Stimulated activated effector memory CD8-positive, alpha-beta T cell treated with anti-CD3 and anti-CD28 coated beads, Interleukin-12 subunit alpha, Interleukin-12 subunit beta, amount 100 ng/mL, for 72 hours (primary cell): ENCODE data around the gene FAM216B.

Source experiments
- ATAC-seq: fragments of 150-1000 bp; cut with Tn5 transposase; 2 replicates; pipeline ENCODE4 v1.10.0; 2021
- DNase-seq, 2 donors: peaks; one replicate each; pipeline ENCODE4 v3.0.0; 2021 to 2022; ENCODE audit warnings: low spot score in 2 of 2
- H3K27ac Mint-ChIP-seq: one replicate; pipeline ENCODE4 v1.8.0; 2022; ENCODE audit warnings: mild to moderate bottlenecking, mixed read lengths
- H3K36me3 Mint-ChIP-seq: one replicate; pipeline ENCODE4 v1.8.0; 2022; ENCODE audit warnings: mild to moderate bottlenecking, mixed read lengths
- H3K4me1 Mint-ChIP-seq: one replicate; pipeline ENCODE4 v1.8.0; 2022; ENCODE audit warnings: mixed read lengths
- H3K4me3 Mint-ChIP-seq: one replicate; pipeline ENCODE4 v1.8.0; 2022; ENCODE audit warnings: mild to moderate bottlenecking, mixed read lengths
- H3K9me3 Mint-ChIP-seq: one replicate; pipeline ENCODE4 v1.8.0; 2022; ENCODE audit warnings: mixed read lengths

Gene FAM216B

GRCh38 chr13:42781352-42781751 is at the start of gene FAM216B:
FAM216B (plus strand) TSS chr13:42781584; CDS start chr13:42784068, 2,484 bp downstream.
- no peaks in the 10 kb centered on the region for H3K36me3 Mint-ChIP-seq
- ATAC-seq (no peak), DNase-seq (no peak)
- H3K4me1 Mint-ChIP-seq, result no peaks in the 10 kb centered on the region
- H3K27ac Mint-ChIP-seq, result no peak within 1 kb of the TSS
- no peaks in the 10 kb centered on the region for H3K9me3 Mint-ChIP-seq
- H3K4me3 Mint-ChIP-seq, result no peak within 1 kb of the TSS

- Mint-ChIP-seq H3K4me1 (no peaks in the 10 kb centered on the region), H3K27ac (no peak overlapping the region), H3K4me3 (no peak overlapping the region), H3K9me3 (no peaks in the 10 kb centered on the region), H3K36me3 (no peaks in the 10 kb centered on the region)
- DNase-seq (no peak), ATAC-seq (no peak)
These were observed 49.3 kb upstream of the FAM216B start for GRCh38 chr13:42732073-42732472.

GRCh38 chr13:42733046-42733445 is 48.3 kb upstream of the FAM216B start:
- DNase-seq (no peak), ATAC-seq (no peak)
- no peaks in the 10 kb centered on the region for H3K36me3 Mint-ChIP-seq
- no peaks in the 10 kb centered on the region for H3K9me3 Mint-ChIP-seq
- H3K27ac Mint-ChIP-seq, result no peak overlapping the region
- H3K4me1 Mint-ChIP-seq, result no peaks in the 10 kb centered on the region
- H3K4me3 Mint-ChIP-seq, result no peak overlapping the region

GRCh38 chr13:42735010-42735409 is 46.4 kb upstream of the FAM216B start:
- Mint-ChIP-seq H3K27ac (no peak overlapping the region), H3K9me3 (no peaks in the 10 kb centered on the region), H3K36me3 (no peaks in the 10 kb centered on the region), H3K4me1 (no peaks in the 10 kb centered on the region), H3K4me3 (no peak overlapping the region)
- ATAC-seq (no peak), DNase-seq (no peak)

GRCh38 chr13:42740753-42741152 is 40.6 kb upstream of the FAM216B start:
- Mint-ChIP-seq H3K27ac (no peak overlapping the region), H3K4me3 (no peak overlapping the region), H3K36me3 (no peaks in the 10 kb centered on the region), H3K9me3 (no peaks in the 10 kb centered on the region), H3K4me1 (no peaks in the 10 kb centered on the region)
- no peak for DNase-seq
- ATAC-seq, result no peak

GRCh38 chr13:42741914-42742313 is 39.5 kb upstream of the FAM216B start:
- H3K9me3 Mint-ChIP-seq, result no peaks in the 10 kb centered on the region
- H3K36me3 Mint-ChIP-seq, result no peaks in the 10 kb centered on the region
- no peak overlapping the region for H3K27ac Mint-ChIP-seq
- ATAC-seq, result no peak
- no peaks in the 10 kb centered on the region for H3K4me1 Mint-ChIP-seq
- no peak overlapping the region for H3K4me3 Mint-ChIP-seq
- no peak for DNase-seq

- DNase-seq, result no peak
- Mint-ChIP-seq H3K27ac (no peak overlapping the region), H3K9me3 (no peaks in the 10 kb centered on the region), H3K36me3 (no peaks in the 10 kb centered on the region), H3K4me1 (no peaks in the 10 kb centered on the region), H3K4me3 (no peak overlapping the region)
- no peak for ATAC-seq
These were observed 35.7 kb upstream of the FAM216B start for GRCh38 chr13:42745655-42746054.

GRCh38 chr13:42746866-42747265 is 34.5 kb upstream of the FAM216B start:
- Mint-ChIP-seq H3K27ac (no peak overlapping the region), H3K4me1 (no peaks in the 10 kb centered on the region), H3K4me3 (no peak overlapping the region), H3K36me3 (no peaks in the 10 kb centered on the region), H3K9me3 (no peaks in the 10 kb centered on the region)
- DNase-seq, result no peak
- no peak for ATAC-seq

- no peaks in the 10 kb centered on the region for H3K4me1 Mint-ChIP-seq
- H3K36me3 Mint-ChIP-seq, result no peaks in the 10 kb centered on the region
- DNase-seq (no peak), ATAC-seq (no peak)
- H3K4me3 Mint-ChIP-seq, result no peak overlapping the region
- no peak overlapping the region for H3K27ac Mint-ChIP-seq
- H3K9me3 Mint-ChIP-seq, result no peaks in the 10 kb centered on the region
These were observed 33.9 kb upstream of the FAM216B start for GRCh38 chr13:42747399-42747873.

- H3K9me3 Mint-ChIP-seq, result no peaks in the 10 kb centered on the region
- no peaks in the 10 kb centered on the region for H3K36me3 Mint-ChIP-seq
- H3K4me1 Mint-ChIP-seq, result no peaks in the 10 kb centered on the region
- no peak for DNase-seq
- no peak for ATAC-seq
- H3K27ac Mint-ChIP-seq, result no peak overlapping the region
- no peak overlapping the region for H3K4me3 Mint-ChIP-seq
These were observed 30.6 kb upstream of the FAM216B start for GRCh38 chr13:42750794-42751193.

- no peaks in the 10 kb centered on the region for H3K36me3 Mint-ChIP-seq
- DNase-seq, result no peak
- ATAC-seq, result no peak
- no peaks in the 10 kb centered on the region for H3K4me1 Mint-ChIP-seq
- H3K4me3 Mint-ChIP-seq, result no peak overlapping the region
- no peak overlapping the region for H3K27ac Mint-ChIP-seq
- H3K9me3 Mint-ChIP-seq, result no peaks in the 10 kb centered on the region
These were observed 29.7 kb upstream of the FAM216B start for GRCh38 chr13:42751693-42752092.

- H3K27ac Mint-ChIP-seq, result no peak overlapping the region
- ATAC-seq (no peak), DNase-seq (no peak)
- H3K36me3 Mint-ChIP-seq, result no peaks in the 10 kb centered on the region
- H3K4me1 Mint-ChIP-seq, result no peaks in the 10 kb centered on the region
- no peak overlapping the region for H3K4me3 Mint-ChIP-seq
- H3K9me3 Mint-ChIP-seq, result no peaks in the 10 kb centered on the region
These were observed 28.7 kb upstream of the FAM216B start for GRCh38 chr13:42752731-42753130.

GRCh38 chr13:42753697-42754096 is 27.7 kb upstream of the FAM216B start:
- ATAC-seq (no peak), DNase-seq (no peak)
- Mint-ChIP-seq H3K9me3 (no peaks in the 10 kb centered on the region), H3K27ac (no peak overlapping the region), H3K4me1 (no peaks in the 10 kb centered on the region), H3K4me3 (no peak overlapping the region), H3K36me3 (no peaks in the 10 kb centered on the region)

GRCh38 chr13:42754801-42755510 is 26.4 kb upstream of the FAM216B start:
- H3K4me1 Mint-ChIP-seq, result no peaks in the 10 kb centered on the region

GRCh38 chr13:42757678-42758420 is 23.5 kb upstream of the FAM216B start:
- no peaks in the 10 kb centered on the region for H3K4me1 Mint-ChIP-seq

More at GRCh38 chr13:42754801-42755510, 26.4 kb upstream of the FAM216B start:
- H3K27ac Mint-ChIP-seq, result no peak overlapping the region
- H3K4me3 Mint-ChIP-seq, result no peak overlapping the region
- ATAC-seq (no peak), DNase-seq (no peak)
- no peaks in the 10 kb centered on the region for H3K9me3 Mint-ChIP-seq
- no peaks in the 10 kb centered on the region for H3K36me3 Mint-ChIP-seq

GRCh38 chr13:42758515-42758914 is 22.9 kb upstream of the FAM216B start:
- Mint-ChIP-seq H3K9me3 (no peaks in the 10 kb centered on the region), H3K36me3 (no peaks in the 10 kb centered on the region), H3K27ac (no peak overlapping the region), H3K4me1 (no peaks in the 10 kb centered on the region), H3K4me3 (no peak overlapping the region)
- DNase-seq (no peak), ATAC-seq (no peak)

More at GRCh38 chr13:42757678-42758420, 23.5 kb upstream of the FAM216B start:
- ATAC-seq (no peak), DNase-seq (no peak)
- H3K4me3 Mint-ChIP-seq, result no peak overlapping the region
- no peaks in the 10 kb centered on the region for H3K9me3 Mint-ChIP-seq
- no peaks in the 10 kb centered on the region for H3K36me3 Mint-ChIP-seq
- no peak overlapping the region for H3K27ac Mint-ChIP-seq
